ENCODE measurements around the gene EIF5AL1. TPM values are rescaled to one million over a fixed set of nuclear protein-coding genes. Genes with fewer than 3 reads are reported as not detected.
"Not testable (repeated sequence)": the region's sequence is repeated elsewhere in the genome, so short reads cannot be mapped to it uniquely, and the experiment has no call there.

EIF5AL1 gene
- total RNA-seq: 0.18 and 0.21 TPM in 2 replicates
- long read RNA-seq: 0 reads

DNA sequence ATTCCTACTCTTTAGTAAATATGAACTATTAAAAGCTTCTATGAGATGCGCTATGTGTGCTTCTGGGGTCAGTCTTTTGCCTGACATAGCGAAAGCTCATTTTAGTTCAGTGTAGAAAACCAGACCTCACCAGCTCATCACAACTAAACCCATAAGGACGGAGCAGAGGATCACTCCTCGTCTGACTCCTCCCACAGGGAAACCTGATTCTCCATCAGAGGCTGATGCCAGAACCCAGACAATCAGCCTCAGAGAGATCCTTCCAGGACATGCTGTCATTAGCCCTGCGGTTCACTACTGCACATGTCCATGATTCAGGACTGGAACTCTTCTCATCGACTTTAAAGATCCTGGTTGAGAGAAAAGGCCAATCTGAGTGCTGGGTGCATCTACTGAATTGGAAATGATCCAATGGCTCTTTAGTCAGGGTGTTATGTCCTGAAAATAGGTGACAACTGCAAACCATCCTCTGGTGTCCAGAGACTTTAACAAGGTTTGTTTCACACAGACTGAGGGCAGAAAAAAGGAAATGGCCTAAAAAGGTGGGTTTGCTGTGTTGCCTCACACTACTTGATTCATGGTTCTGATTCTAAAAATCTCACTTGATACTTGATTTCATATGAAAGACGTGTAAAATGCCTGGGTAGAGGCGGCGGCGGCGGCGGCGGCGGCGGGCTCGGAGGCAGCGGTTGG, at the start of gene EIF5AL1:
Gene EIF5AL1, plus strand, starts transcription at position 643 of the 693 bp plus-strand sequence. CDS start 117 bp downstream, outside the sequence.
- H3K9me3 Mint-ChIP-seq; H3K27ac Mint-ChIP-seq (ENCODE audit: unreplicated experiment); H3K36me3 Mint-ChIP-seq (ENCODE audit: low read depth); H3K4me3 Mint-ChIP-seq; H3K27me3 Mint-ChIP-seq (ENCODE audit: low read depth); DNase-seq (ENCODE audit: low read depth, low spot score): not testable (repeated sequence)
- peaks cover 23% of the 10 kb centered on the region for H3K4me1 Mint-ChIP-seq

DNA sequence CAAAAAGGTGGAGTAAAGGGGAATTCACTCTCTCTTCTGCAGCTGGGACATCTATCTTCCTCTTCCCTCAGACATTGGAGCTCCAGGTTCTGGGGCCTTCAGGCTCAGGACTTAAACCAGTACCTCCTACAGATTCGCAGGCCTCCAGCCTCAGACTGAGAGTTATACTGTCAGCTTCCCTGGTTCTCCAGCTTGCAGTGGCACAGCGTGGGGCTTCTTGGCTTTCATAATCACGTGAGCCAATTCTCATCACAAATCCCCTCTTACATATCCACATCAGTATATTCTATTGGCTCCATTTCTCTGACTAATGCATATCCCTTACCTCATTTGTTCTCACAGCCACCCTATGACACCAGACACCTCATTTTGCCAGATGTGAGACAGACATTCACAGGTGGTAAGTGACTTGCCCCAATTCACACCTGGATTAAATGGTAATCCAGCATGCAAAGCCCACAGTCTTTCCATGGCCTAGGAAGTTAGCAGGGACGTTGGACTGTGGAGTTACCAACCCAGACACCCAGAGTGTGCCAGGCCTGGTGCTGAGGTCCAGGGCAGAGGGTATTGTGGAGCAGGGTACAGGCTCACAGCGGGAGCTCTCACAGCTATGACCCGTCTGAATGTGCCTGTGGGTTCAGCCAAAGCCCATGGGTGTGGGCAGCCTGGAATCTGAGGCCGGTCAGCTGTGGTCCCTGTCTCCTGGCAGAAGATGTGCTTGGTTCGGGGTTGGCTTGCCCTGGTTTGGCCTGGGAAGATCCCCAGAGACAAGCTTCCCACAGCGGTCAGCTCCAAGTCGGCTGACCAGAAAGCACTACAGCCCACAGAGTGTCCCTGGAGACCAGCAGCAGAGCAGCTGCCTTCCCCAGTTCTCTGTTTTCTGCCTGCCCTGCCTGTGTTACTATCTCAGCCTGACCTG, 48.5 kb upstream of the EIF5AL1 start:
- TF ChIP-seq, protein P1, sequence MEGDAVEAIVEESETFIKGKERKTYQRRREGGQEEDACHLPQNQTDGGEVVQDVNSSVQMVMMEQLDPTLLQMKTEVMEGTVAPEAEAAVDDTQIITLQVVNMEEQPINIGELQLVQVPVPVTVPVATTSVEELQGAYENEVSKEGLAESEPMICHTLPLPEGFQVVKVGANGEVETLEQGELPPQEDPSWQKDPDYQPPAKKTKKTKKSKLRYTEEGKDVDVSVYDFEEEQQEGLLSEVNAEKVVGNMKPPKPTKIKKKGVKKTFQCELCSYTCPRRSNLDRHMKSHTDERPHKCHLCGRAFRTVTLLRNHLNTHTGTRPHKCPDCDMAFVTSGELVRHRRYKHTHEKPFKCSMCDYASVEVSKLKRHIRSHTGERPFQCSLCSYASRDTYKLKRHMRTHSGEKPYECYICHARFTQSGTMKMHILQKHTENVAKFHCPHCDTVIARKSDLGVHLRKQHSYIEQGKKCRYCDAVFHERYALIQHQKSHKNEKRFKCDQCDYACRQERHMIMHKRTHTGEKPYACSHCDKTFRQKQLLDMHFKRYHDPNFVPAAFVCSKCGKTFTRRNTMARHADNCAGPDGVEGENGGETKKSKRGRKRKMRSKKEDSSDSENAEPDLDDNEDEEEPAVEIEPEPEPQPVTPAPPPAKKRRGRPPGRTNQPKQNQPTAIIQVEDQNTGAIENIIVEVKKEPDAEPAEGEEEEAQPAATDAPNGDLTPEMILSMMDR (conservative IDR thresholded peaks at IDR 0.05): no peak
- Mint-ChIP-seq H3K4me1 (no peaks in the 10 kb centered on the region), H3K9me3 (no peaks in the 10 kb centered on the region), H3K27me3 (ENCODE audit: low read depth) (no peaks in the 10 kb centered on the region), H3K36me3 (ENCODE audit: low read depth) (no peaks in the 10 kb centered on the region), H3K27ac (ENCODE audit: unreplicated experiment) (peak overlapping the region; percentile 45), H3K4me3 (no peak overlapping the region)
- no peak for DNase-seq (ENCODE audit: low read depth, low spot score)

DNA sequence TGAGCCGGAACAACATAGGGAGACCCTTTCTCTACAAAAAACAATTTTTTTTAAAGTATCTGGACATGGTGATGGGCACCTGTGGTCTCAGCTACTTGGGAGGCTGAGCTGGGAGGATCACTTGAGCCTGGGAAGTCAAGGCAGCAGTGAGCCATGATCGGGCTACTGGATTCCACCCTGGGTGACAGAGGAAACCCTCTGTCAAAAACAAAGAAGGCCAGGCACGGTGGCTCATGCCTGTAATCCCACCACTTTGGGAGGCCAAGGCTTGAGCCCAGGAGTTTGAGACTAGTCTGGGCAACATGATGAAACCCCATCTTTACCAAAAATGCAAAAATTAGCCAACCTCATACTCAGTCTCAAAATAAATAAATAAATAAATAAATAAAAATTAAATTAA, 47.0 kb upstream of the EIF5AL1 start:
- Mint-ChIP-seq H3K4me1 (no peaks in the 10 kb centered on the region), H3K36me3 (ENCODE audit: low read depth) (no peaks in the 10 kb centered on the region), H3K4me3 (no peak overlapping the region), H3K9me3 (no peaks in the 10 kb centered on the region), H3K27me3 (ENCODE audit: low read depth) (no peaks in the 10 kb centered on the region), H3K27ac (ENCODE audit: unreplicated experiment) (no peak overlapping the region)
- DNase-seq (ENCODE audit: low read depth, low spot score): no peak
- TF ChIP-seq, protein P1 (conservative IDR thresholded peaks at IDR 0.05): no peak

DNA sequence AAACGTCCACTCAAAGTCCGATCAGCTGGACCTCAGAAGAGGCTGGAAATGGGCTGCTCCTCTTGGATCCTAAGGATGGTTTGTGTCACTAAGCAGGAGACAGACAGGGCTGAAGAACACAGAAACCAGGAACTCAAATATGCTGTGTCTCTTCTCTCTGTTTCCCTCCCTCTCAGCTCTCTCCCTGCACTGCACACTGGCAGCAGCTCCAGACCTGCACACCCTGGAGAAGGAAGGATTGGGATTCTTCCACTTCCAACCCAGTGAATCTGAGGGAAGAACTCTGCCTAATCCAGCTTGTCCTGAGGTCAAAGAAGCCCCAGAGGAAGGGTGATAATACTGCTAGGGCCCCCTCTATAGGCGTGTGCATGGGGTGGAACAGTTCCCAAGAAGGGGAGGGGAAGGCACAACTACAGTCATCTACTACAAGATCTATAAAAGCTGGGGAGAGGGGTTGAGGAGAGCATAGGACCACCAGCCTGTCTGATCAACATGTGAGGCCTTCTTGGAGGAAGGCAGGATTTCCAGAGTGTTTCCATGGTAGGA, 44.2 kb upstream of the EIF5AL1 start:
- H3K36me3 Mint-ChIP-seq (ENCODE audit: low read depth): no peaks in the 10 kb centered on the region
- peaks cover 3% of the 10 kb centered on the region for H3K4me1 Mint-ChIP-seq
- DNase-seq (ENCODE audit: low read depth, low spot score): no peak
- no peak overlapping the region for H3K4me3 Mint-ChIP-seq
- no peak overlapping the region for H3K27ac Mint-ChIP-seq (ENCODE audit: unreplicated experiment)
- H3K9me3 Mint-ChIP-seq: no peaks in the 10 kb centered on the region
- TF ChIP-seq, protein P1 (conservative IDR thresholded peaks at IDR 0.05): no peak
- no peaks in the 10 kb centered on the region for H3K27me3 Mint-ChIP-seq (ENCODE audit: low read depth)

DNA sequence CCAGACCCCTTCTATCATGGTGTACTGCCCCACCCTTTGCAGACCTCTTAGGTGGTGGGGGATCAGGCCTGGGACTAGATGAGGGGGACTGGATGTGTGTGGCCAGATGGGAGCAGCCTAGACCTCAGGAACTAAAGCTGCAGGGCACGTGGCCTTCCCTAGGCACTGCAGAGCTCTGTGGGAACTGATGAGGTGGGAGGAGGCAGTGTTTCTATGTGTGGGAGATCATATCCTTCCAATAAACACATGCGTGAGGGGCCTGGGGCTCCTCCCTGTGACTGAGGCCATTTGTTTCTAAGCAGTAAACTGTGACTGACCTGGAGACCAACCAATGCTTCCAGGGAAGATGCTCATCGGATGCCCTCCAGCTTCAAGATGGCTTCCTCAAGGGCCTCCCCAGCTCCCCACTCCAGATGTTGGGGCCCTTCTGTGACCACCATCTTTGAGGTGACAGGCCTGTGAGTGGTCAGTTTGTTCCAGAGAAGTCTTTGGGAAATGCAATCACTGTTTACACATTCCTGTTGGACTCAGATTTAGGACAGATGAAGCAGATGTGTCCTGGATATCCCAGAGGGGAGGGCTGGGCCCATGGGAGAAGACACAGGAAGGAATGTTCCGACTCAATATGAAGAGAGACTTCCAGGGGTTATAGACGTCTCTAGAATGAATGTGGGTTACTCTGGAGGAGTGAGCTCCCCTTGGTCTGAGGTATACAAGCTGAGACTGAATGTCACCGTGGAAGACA, 43.3 kb upstream of the EIF5AL1 start:
- TF ChIP-seq, protein P1 (conservative IDR thresholded peaks at IDR 0.05): no peak
- no peaks in the 10 kb centered on the region for H3K9me3 Mint-ChIP-seq

More for the DNA sequence above, 43.3 kb upstream of the EIF5AL1 start:
- no peak overlapping the region for H3K4me3 Mint-ChIP-seq
- peak overlapping the region; percentile 47 for H3K27ac Mint-ChIP-seq (ENCODE audit: unreplicated experiment)
- peaks cover 5% of the 10 kb centered on the region for H3K4me1 Mint-ChIP-seq
- no peaks in the 10 kb centered on the region for H3K27me3 Mint-ChIP-seq (ENCODE audit: low read depth)
- no peaks in the 10 kb centered on the region for H3K36me3 Mint-ChIP-seq (ENCODE audit: low read depth)
- no peak for DNase-seq (ENCODE audit: low read depth, low spot score)
